Keratinocyte (primary cell): ENCODE results near the gene SPATA16. TPM values are rescaled to one million over a fixed set of nuclear protein-coding genes. Genes with fewer than 3 reads are reported as not detected.

ENCODE experiments used
- DNase-seq: peaks from one replicate; pipeline ENCODE4 v3.0.0-alpha.2; 2011; ENCODE audit warnings: low read depth, missing footprints, low spot score
- FAIRE-seq: peaks from 2 replicates; lab custom pipeline; 2011; peaks lifted over from hg19 to GRCh38; lab: Jason Lieb, UNC
- H2AFZ ChIP-seq: 2 replicates; pipeline ENCODE4 v1.6.0; 2012; ENCODE audit warnings: low read length, control low read depth, inconsistent platforms; ENCODE audit not compliant: control insufficient read depth
- H3K27ac ChIP-seq: 2 replicates; pipeline ENCODE4 v1.5.1; 2011; ENCODE audit warnings: low read length; ENCODE audit not compliant: control insufficient read depth, insufficient read depth
- H3K27me3 ChIP-seq: 3 replicates; pipeline ENCODE4 v1.6.0; 2011; ENCODE audit warnings: low read length; ENCODE audit not compliant: control insufficient read depth, insufficient read depth; ENCODE audit errors: extremely low read depth
- H3K36me3 ChIP-seq, 2 experiments: 2 replicates in 1 of 2; 3 replicates in 1 of 2; pipeline ENCODE4 v1.5.1; 2011; ENCODE audit warnings: low read length in 2 of 2, mild to moderate bottlenecking in 1 of 2; ENCODE audit not compliant: control insufficient read depth in 2 of 2, insufficient read depth in 2 of 2; ENCODE audit errors: extremely low read depth in 1 of 2
- H3K4me1 ChIP-seq: 3 replicates; pipeline ENCODE4 v1.5.1; 2011; ENCODE audit warnings: low read length; ENCODE audit not compliant: control insufficient read depth, insufficient read depth; ENCODE audit errors: extremely low read depth
- H3K4me2 ChIP-seq: 3 replicates; pipeline ENCODE4 v1.6.0; 2011; ENCODE audit warnings: low read depth, low read length; ENCODE audit not compliant: control insufficient read depth, insufficient read depth; ENCODE audit errors: extremely low read depth
- H3K4me3 ChIP-seq, 3 experiments: fragments of 200-600 bp in 1 of 3; sonication (generic) in 1 of 3; 2 replicates in 2 of 3; 3 replicates in 1 of 3; pipeline ENCODE4 v1.5.1; 2011 to 2016; ENCODE audit warnings: low read length in 3 of 3, mild to moderate bottlenecking in 3 of 3, control low read depth in 2 of 3, inconsistent platforms in 1 of 3, low read depth in 1 of 3, mixed read lengths in 1 of 3, mixed run types in 1 of 3, moderate library complexity in 1 of 3; ENCODE audit not compliant: control insufficient read depth in 2 of 3, insufficient read depth in 2 of 3; ENCODE audit errors: extremely low read depth in 1 of 3
- H3K79me2 ChIP-seq: 2 replicates; pipeline ENCODE4 v1.6.0; 2012; ENCODE audit warnings: low read length; ENCODE audit not compliant: control insufficient read depth, insufficient read depth
- H3K9ac ChIP-seq: 3 replicates; pipeline ENCODE4 v1.6.0; 2011; ENCODE audit warnings: low read length; ENCODE audit not compliant: control insufficient read depth, insufficient read depth; ENCODE audit errors: extremely low read depth
- H3K9me1 ChIP-seq: 3 replicates; pipeline ENCODE4 v1.6.0; 2011; ENCODE audit warnings: low read length; ENCODE audit not compliant: control insufficient read depth, insufficient read depth; ENCODE audit errors: extremely low read depth
- H3K9me3 ChIP-seq: 2 replicates; pipeline ENCODE4 v1.5.1; 2012; ENCODE audit warnings: low read depth, low read length; ENCODE audit not compliant: control insufficient read depth
- H4K20me1 ChIP-seq: 3 replicates; pipeline ENCODE4 v1.6.0; 2011; ENCODE audit warnings: low read length; ENCODE audit not compliant: control insufficient read depth, insufficient read depth; ENCODE audit errors: extremely low read depth
- CTCF ChIP-seq, 3 experiments: IDR thresholded peaks in 1 of 3; conservative IDR thresholded peaks in 1 of 3; optimal IDR thresholded peaks in 1 of 3; 2 replicates in 2 of 3; 3 replicates in 1 of 3; pipeline versions ENCODE3 to v1.5.1; 2011; ENCODE audit warnings: low read length in 3 of 3, mild to moderate bottlenecking in 3 of 3, moderate library complexity in 2 of 3, control low read depth in 1 of 3, inconsistent platforms in 1 of 3; ENCODE audit not compliant: insufficient read depth in 2 of 3; ENCODE audit errors: extremely low read depth in 1 of 3
- EZH2 ChIP-seq: IDR thresholded peaks from one replicate; pipeline ENCODE4 v1.6.1; 2012; ENCODE audit warnings: inconsistent platforms, mild to moderate bottlenecking, low read length, moderate library complexity
- dilution Hi-C: fragments of 300-500 bp; cut with MboI; formaldehyde crosslinking; loops from one replicate; pipeline ENCODE4 v1.7.0; 2020; ENCODE audit warnings: low sequenced_read_pairs; ENCODE audit not compliant: extremely low pct_ligation_motif_present
- polyA plus RNA-seq, 5 experiments: library from polyadenylated mRNA; depleted of rRNA in 3 of 5; stranded (reverse) in 3 of 5; stranded (forward) in 1 of 5; unstranded in 1 of 5; fragments of >200 nt; gene quantifications; 1 replicate in 1 of 5; 2 replicates in 3 of 5; 3 replicates in 1 of 5; pipeline versions ENCODE4 v1.2.1 to v1.2.3, GENCODE V29; 2011 to 2012; ENCODE audit warnings: missing spikeins in 2 of 5, low read depth in 1 of 5, low replicate concordance in 1 of 5

The SPATA16 gene
- polyA plus RNA-seq, 1 donor (not counting 4 experiments of a cell fraction or from before 2014, with no cell fraction given) = not detected

- H3K27ac ChIP-seq = no peak overlapping the region
- dilution Hi-C loops = no loop called here
- no peak for TF ChIP-seq EZH2
- TF ChIP-seq CTCF (optimal IDR thresholded peaks at IDR 0.05 in 1 of 3, IDR thresholded peaks at IDR 0.05 in 1 of 3, conservative IDR thresholded peaks at IDR 0.05 in 1 of 3; ENCODE audit: extremely low read depth in 1 of 3, insufficient read depth in 2 of 3, low read length in 3 of 3) = no peak
- H3K4me3 ChIP-seq = no peak overlapping the region
- H3K79me2 ChIP-seq = no peaks in the 10 kb centered on the region
- H2AFZ ChIP-seq = no peak overlapping the region
- no peaks in the 10 kb centered on the region for H4K20me1 ChIP-seq
- H3K4me2 ChIP-seq = no peak overlapping the region
- no peaks in the 10 kb centered on the region for H3K36me3 ChIP-seq
- H3K9ac ChIP-seq = no peak overlapping the region
- no peak for DNase-seq
- H3K4me1 ChIP-seq = no peaks in the 10 kb centered on the region
- no peaks in the 10 kb centered on the region for H3K9me3 ChIP-seq
- no peaks in the 10 kb centered on the region for H3K27me3 ChIP-seq
- H3K9me1 ChIP-seq = no peaks in the 10 kb centered on the region
- no peak for FAIRE-seq
Observed at GRCh38 chr3:172972067-172972466, 169.0 kb downstream of the SPATA16 start.

GRCh38 chr3:172968646-172969045 is 172.4 kb downstream of the SPATA16 start:
- H3K27ac ChIP-seq = no peak overlapping the region
- no peaks in the 10 kb centered on the region for H3K27me3 ChIP-seq
- no peak for FAIRE-seq
- H3K36me3 ChIP-seq = no peaks in the 10 kb centered on the region
- H4K20me1 ChIP-seq = no peaks in the 10 kb centered on the region
- no peaks in the 10 kb centered on the region for H3K9me3 ChIP-seq
- no peak for DNase-seq
- H3K79me2 ChIP-seq = no peaks in the 10 kb centered on the region
- no peak overlapping the region for H3K4me2 ChIP-seq
- TF ChIP-seq CTCF (optimal IDR thresholded peaks at IDR 0.05 in 1 of 3, IDR thresholded peaks at IDR 0.05 in 1 of 3, conservative IDR thresholded peaks at IDR 0.05 in 1 of 3; ENCODE audit: extremely low read depth in 1 of 3, insufficient read depth in 2 of 3, low read length in 3 of 3) (no peak), EZH2 (no peak)
- H3K9ac ChIP-seq = no peak overlapping the region
- no peak overlapping the region for H2AFZ ChIP-seq
- no peak overlapping the region for H3K4me3 ChIP-seq
- dilution Hi-C loops = no loop called here
- H3K4me1 ChIP-seq = no peaks in the 10 kb centered on the region
- H3K9me1 ChIP-seq = no peaks in the 10 kb centered on the region
